ENCODE measurements around the gene NCF2. TPM values are rescaled to one million over a fixed set of nuclear protein-coding genes. Genes with fewer than 3 reads are reported as not detected.

The NCF2 gene
- total RNA-seq, 1 donor from 2014 or later: 144 TPM

DNA sequence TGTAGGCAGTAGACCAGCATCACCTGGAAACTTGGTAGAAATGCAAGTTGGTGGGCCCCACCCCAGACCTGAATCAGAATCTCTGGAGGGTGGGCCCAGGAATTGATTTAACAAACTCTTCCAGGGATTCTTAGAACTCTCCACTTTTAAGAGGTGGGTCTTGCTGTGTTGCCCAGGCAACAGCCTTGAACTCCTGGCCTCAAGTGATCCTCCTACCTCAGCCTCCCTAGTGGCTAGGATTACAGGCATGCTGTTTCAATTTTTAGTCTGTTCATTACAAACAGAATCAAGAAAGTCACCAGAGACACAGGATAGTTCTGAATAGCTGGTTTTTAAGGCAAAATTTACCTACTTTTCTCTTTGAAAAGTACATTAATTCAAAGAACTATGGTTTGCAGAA is 31.2 kb downstream of the NCF2 start:
- Histone ChIP-seq H3K4me1 (no peaks in the 10 kb centered on the region), H3K27me3 (no peaks in the 10 kb centered on the region), H3K27ac (no peak overlapping the region), H3K4me3 (no peak overlapping the region), H3K9me3 (no peaks in the 10 kb centered on the region), H3K36me3 (peaks cover 47% of the 10 kb centered on the region)
- TF ChIP-seq, protein P1, sequence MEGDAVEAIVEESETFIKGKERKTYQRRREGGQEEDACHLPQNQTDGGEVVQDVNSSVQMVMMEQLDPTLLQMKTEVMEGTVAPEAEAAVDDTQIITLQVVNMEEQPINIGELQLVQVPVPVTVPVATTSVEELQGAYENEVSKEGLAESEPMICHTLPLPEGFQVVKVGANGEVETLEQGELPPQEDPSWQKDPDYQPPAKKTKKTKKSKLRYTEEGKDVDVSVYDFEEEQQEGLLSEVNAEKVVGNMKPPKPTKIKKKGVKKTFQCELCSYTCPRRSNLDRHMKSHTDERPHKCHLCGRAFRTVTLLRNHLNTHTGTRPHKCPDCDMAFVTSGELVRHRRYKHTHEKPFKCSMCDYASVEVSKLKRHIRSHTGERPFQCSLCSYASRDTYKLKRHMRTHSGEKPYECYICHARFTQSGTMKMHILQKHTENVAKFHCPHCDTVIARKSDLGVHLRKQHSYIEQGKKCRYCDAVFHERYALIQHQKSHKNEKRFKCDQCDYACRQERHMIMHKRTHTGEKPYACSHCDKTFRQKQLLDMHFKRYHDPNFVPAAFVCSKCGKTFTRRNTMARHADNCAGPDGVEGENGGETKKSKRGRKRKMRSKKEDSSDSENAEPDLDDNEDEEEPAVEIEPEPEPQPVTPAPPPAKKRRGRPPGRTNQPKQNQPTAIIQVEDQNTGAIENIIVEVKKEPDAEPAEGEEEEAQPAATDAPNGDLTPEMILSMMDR (IDR thresholded peaks at IDR 0.05): no peak
- intact Hi-C loops (cut with DNase I): no loop called here
- no peak for DNase-seq
- no peak for ATAC-seq

DNA sequence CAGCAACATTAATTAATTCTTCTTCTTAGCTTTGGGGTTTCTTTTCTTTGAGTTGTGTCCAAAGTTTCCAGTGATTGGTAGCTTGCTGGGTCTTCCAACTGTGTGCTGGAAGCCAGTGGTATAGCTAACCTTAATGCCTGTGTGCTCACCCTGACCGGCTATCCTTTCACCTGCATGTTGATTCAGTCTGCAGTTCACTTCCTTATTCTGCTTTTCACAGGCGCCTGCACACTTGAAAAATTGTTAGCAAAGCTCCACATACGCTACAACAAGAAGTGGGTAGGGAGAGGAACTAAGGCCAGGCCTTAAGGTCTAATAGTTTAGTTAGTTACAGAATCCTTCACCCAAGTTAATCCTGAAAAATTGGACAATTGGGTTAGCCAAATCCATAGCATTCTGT is 35.7 kb downstream of the NCF2 start:
- TF ChIP-seq, protein P1 (IDR thresholded peaks at IDR 0.05): no peak
- no peaks in the 10 kb centered on the region for H3K27me3 ChIP-seq
- intact Hi-C loops (cut with DNase I): no loop called here
- no peaks in the 10 kb centered on the region for H3K9me3 ChIP-seq
- H3K27ac ChIP-seq: no peak overlapping the region
- no peak overlapping the region for H3K4me3 ChIP-seq
- ATAC-seq (peak; percentile 65), DNase-seq (no peak)
- no peaks in the 10 kb centered on the region for H3K4me1 ChIP-seq
- H3K36me3 ChIP-seq: peaks cover 87% of the 10 kb centered on the region

DNA sequence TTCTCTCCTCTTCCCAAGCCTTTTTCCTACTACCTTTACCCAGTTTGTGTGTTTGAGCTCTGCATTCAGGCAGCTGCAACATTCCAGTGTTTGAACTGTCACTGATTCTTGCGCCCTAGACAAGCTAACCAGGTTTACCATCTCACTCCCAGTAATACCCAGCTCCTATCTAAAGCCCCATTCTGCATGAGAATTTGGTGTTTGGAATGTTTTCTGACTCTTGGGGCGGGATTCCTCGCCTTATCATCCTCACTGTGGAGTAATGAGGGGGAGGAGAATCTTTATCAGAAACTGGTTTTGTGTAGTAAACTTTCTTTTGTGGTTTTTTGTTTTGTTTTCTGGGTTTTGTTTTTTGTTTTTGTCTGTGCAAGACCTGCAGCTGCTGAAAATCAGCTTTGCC is 36.5 kb downstream of the NCF2 start:
- TF ChIP-seq, protein P1 (IDR thresholded peaks at IDR 0.05): no peak

DNA sequence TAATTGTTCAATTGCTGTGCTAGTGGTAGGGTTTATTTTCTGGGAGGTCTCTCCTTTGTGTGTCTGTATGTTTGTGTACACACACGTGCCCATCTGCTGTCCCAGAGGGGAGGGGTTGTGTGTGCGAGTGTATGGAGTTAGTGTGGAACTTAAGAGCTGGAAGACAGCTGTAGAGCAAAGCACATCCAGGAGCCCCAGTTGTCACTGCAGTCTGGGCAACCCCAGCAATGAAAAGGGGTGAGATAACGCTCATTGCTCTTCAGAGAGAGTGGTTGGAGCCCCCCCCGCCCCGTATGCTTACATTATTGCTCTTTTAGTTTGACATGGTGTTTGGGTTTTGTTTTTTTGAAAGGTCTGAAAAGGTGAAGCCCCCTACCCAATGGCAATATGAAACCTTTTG is 36.9 kb downstream of the NCF2 start:
- TF ChIP-seq, protein P1 (IDR thresholded peaks at IDR 0.05): no peak
- H3K36me3 ChIP-seq: peaks cover 87% of the 10 kb centered on the region

More for the DNA sequence above, 36.5 kb downstream of the NCF2 start:
- Histone ChIP-seq H3K4me3 (no peak overlapping the region), H3K27me3 (no peaks in the 10 kb centered on the region), H3K9me3 (no peaks in the 10 kb centered on the region), H3K4me1 (no peaks in the 10 kb centered on the region), H3K36me3 (peaks cover 87% of the 10 kb centered on the region), H3K27ac (no peak overlapping the region)
- ATAC-seq (no peak), DNase-seq (no peak)
- intact Hi-C loops (cut with DNase I): no loop called here

DNA sequence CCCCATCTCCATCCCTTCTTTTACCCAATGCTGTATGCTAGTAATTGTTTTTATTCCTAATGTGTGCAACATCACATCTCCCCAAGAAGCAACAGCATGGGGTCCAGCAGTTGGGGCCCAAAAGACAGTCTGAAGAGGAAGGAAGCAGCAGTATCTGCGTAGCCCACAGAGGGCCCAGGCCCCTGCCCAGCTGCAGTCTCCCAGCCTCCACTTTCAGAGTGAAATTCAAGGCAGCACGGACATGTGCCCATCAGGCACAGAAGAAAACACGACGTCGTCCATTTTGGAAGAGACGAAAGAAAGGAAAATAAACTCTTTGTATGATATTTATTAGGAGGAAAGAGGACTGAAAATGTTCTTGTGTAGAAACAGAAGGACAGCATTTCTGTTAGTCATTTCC is 37.4 kb downstream of the NCF2 start:
- TF ChIP-seq, protein P1 (IDR thresholded peaks at IDR 0.05): no peak
- no peak overlapping the region for H3K27ac ChIP-seq
- peaks cover 87% of the 10 kb centered on the region for H3K36me3 ChIP-seq
- no peaks in the 10 kb centered on the region for H3K27me3 ChIP-seq
- no peaks in the 10 kb centered on the region for H3K9me3 ChIP-seq
- DNase-seq: no peak
- ATAC-seq: no peak
- intact Hi-C loops (cut with DNase I): no loop called here
- no peaks in the 10 kb centered on the region for H3K4me1 ChIP-seq
- H3K4me3 ChIP-seq: no peak overlapping the region

More for the DNA sequence above, 36.9 kb downstream of the NCF2 start:
- Histone ChIP-seq H3K4me1 (no peaks in the 10 kb centered on the region), H3K27ac (no peak overlapping the region), H3K9me3 (no peaks in the 10 kb centered on the region), H3K4me3 (no peak overlapping the region), H3K27me3 (no peaks in the 10 kb centered on the region)
- DNase-seq (no peak), ATAC-seq (peak; percentile 17)
- intact Hi-C loops (cut with DNase I): no loop called here

DNA sequence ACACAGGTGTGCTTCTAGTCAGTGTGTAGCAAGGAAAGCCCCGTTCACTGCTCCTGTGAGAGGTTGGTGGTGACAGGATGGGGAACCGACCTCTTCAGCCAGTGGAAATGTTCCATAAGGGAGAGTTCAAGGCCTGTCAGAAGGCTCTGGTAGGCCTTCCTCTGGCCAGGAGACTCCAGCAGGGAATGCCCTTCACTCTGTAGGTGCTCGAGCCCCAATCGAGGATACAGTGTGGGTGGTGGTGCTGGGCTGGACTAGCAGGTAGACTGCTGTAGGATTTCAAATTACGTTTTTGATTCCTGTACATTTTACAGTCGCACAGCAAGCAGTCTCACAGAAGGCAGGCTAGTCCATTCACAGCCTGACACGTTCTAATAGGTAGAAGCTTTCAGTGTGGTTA is 37.8 kb downstream of the NCF2 start:
- Histone ChIP-seq H3K27ac (no peak overlapping the region), H3K27me3 (no peaks in the 10 kb centered on the region), H3K4me1 (no peaks in the 10 kb centered on the region), H3K36me3 (peaks cover 87% of the 10 kb centered on the region), H3K4me3 (no peak overlapping the region), H3K9me3 (no peaks in the 10 kb centered on the region)
- TF ChIP-seq, protein P1 (IDR thresholded peaks at IDR 0.05): no peak
- ATAC-seq (no peak), DNase-seq (no peak)
- intact Hi-C loops (cut with DNase I): no loop called here

Measured in upper lobe of right lung (tissue), 1 donor.